ENCODE measurements around the gene OR4D1.
"Not testable (repeated sequence)": the region's sequence is repeated elsewhere in the genome, so short reads cannot be mapped to it uniquely, and the experiment has no call there.

Gene OR4D1

DNA sequence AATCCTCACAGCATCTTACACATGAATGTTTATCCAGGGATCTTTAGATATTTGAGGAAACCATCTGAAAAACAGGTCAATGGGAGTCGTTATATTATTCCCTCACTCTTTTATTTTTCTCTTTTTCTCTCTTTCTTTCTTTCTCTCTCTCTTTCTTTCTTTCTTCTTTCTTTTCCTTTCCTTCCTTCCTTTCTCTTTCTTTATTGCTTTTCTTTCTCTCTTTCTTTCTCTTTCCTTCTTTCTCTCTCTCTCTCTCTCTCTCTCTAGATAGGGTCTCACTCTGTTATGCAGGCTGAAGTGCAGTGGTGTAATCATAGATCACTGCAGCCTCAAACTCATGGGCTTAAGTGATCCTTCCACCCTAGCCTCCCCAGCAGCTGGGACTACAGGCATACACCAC lies 20.3 kb upstream of the OR4D1 start:
- DNase-seq: no peak
- ChIA-PET CTCF (no interaction called here), POLR2A (no interaction called here)
- H3K27me3 ChIP-seq (replicated peaks in 2 of 5; ENCODE audit: control insufficient read depth in 4 of 5, insufficient read depth in 5 of 5, low read length in 4 of 5): peaks cover 0 to 11% (median 0%) of the 10 kb centered on the region in 5 experiments
- no peaks in the 10 kb centered on the region for H3K36me3 ChIP-seq (ENCODE audit: control insufficient read depth in 4 of 4, insufficient read depth in 4 of 4, low read length in 3 of 4)
- no peak overlapping the region for H3K27ac ChIP-seq (ENCODE audit: insufficient read depth in 1 of 2, low read depth in 1 of 2, low read length in 2 of 2, poor library complexity in 1 of 2, severe bottlenecking in 2 of 2)
- no peaks in the 10 kb centered on the region for H3K4me1 ChIP-seq (ENCODE audit: control extremely low read depth in 1 of 4, control insufficient read depth in 4 of 4, insufficient read depth in 4 of 4, low read length in 3 of 4)
- H3K4me3 ChIP-seq (ENCODE audit: control insufficient read depth in 1 of 7, extremely low read depth in 1 of 7, insufficient read depth in 4 of 7, low read depth in 2 of 7, low read length in 6 of 7): no peak overlapping the region
- H3K9me3 ChIP-seq (ENCODE audit: control extremely low read depth in 1 of 5, control insufficient read depth in 4 of 5, insufficient read depth in 2 of 5, low read depth in 1 of 5, low read length in 4 of 5): no peaks in the 10 kb centered on the region
- WGBS (ENCODE audit: insufficient coverage): 58% methylated on average over 1 of the region's 1 CpG

DNA sequence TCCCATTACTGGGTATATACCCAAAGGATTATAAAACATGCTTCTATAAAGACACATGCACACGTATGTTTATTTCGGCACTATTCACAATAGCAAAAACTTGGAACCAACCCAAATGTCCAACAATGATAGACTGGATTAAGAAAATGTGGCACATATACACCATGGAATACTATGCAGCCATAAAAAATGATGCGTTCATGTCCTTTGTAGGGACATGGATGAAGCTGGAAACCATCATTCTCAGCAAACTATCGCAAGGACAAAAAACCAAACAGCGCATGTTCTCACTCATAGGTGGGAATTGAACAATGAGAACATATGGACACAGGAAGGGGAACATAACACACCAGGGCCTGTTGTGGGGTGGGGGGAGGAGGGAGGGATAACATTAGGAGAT lies 15.5 kb upstream of the OR4D1 start:
- H3K4me3 ChIP-seq (ENCODE audit: control insufficient read depth in 1 of 7, extremely low read depth in 1 of 7, insufficient read depth in 4 of 7, low read depth in 2 of 7, low read length in 6 of 7); H3K27me3 ChIP-seq (replicated peaks in 2 of 5; ENCODE audit: control insufficient read depth in 4 of 5, insufficient read depth in 5 of 5, low read length in 4 of 5); H3K27ac ChIP-seq (ENCODE audit: insufficient read depth in 1 of 2, low read depth in 1 of 2, low read length in 2 of 2, poor library complexity in 1 of 2, severe bottlenecking in 2 of 2); POLR2A ChIA-PET; CTCF ChIA-PET; H3K9me3 ChIP-seq (ENCODE audit: control extremely low read depth in 1 of 5, control insufficient read depth in 4 of 5, insufficient read depth in 2 of 5, low read depth in 1 of 5, low read length in 4 of 5); H3K4me1 ChIP-seq (ENCODE audit: control extremely low read depth in 1 of 4, control insufficient read depth in 4 of 4, insufficient read depth in 4 of 4, low read length in 3 of 4); H3K36me3 ChIP-seq (ENCODE audit: control insufficient read depth in 4 of 4, insufficient read depth in 4 of 4, low read length in 3 of 4); DNase-seq: not testable (repeated sequence)
- WGBS (ENCODE audit: insufficient coverage): no CpG with 5 or more reads among the region's 5 CpGs

DNA sequence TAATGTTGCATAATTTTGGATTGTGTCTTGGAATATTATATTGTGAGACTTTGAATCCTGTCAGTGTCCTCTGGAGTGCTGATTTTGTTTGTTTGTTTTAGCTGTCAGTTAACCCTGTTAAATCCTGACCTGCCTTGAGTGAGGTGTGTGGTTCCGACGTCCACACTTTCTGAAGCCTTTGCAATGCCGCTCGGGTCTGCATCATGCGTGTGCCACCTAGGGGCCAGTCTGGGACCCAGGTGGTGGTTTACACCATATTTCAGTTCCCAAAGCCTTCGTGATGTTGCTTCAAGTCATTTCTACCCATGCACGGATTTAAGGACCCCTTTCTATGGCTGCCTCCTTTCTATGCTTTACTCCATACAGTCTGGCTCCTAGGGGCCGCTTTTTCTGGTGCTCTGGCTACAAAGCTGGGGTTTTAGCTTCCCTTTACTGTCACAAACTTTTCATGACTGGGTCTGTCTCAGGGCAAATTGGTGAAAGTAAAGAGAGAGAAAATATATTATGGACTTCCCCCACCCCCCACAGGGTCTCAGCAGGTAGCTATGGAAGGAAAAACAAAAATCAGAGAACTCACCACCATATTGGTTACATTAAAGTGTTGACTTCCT lies 11.4 kb upstream of the OR4D1 start:
- H3K36me3 ChIP-seq (ENCODE audit: control insufficient read depth in 4 of 4, insufficient read depth in 4 of 4, low read length in 3 of 4): no peaks in the 10 kb centered on the region
- ChIA-PET POLR2A (no interaction called here), CTCF (interaction anchor here (0.6 to 2.1 kb wide), 10 partner anchors 8 to 36 kb away, joined by 3 to 8 read pairs (median 4); no protein-coding TSS in a partner anchor)

DNA sequence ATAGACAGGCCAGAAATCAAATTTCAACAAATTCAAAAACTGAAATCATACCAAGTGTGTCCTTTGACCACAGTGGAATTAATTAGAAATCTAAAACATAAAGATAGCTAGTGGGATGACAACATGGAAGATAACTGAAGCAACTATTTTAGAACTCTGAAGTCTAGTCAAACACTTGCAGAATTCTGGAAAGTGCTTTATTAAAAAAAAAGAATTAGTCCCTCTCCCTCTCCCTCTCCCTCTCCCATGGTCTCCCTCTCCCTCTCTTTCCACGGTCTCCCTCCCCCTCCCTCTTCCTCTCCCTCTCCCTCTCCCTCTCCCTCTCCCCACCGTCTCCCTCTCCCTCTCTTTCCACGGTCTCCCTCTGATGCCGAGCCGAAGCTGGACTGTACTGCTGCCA lies 6.7 kb upstream of the OR4D1 start:
- peaks cover 0 to 3% (median 0%) of the 10 kb centered on the region in 4 experiments for H3K4me1 ChIP-seq (ENCODE audit: control extremely low read depth in 1 of 4, control insufficient read depth in 4 of 4, insufficient read depth in 4 of 4, low read length in 3 of 4)
- no peak overlapping the region for H3K27ac ChIP-seq (ENCODE audit: insufficient read depth in 1 of 2, low read depth in 1 of 2, low read length in 2 of 2, poor library complexity in 1 of 2, severe bottlenecking in 2 of 2)
- no peak for DNase-seq
- POLR2A ChIA-PET: no interaction called here
- H3K9me3 ChIP-seq (ENCODE audit: control extremely low read depth in 1 of 5, control insufficient read depth in 4 of 5, insufficient read depth in 2 of 5, low read depth in 1 of 5, low read length in 4 of 5): peaks cover 0 to 29% (median 12%) of the 10 kb centered on the region in 5 experiments
- no peaks in the 10 kb centered on the region for H3K36me3 ChIP-seq (ENCODE audit: control insufficient read depth in 4 of 4, insufficient read depth in 4 of 4, low read length in 3 of 4)
- no CpG with 5 or more reads among the region's 5 CpGs for WGBS (ENCODE audit: insufficient coverage)
- CTCF ChIA-PET: no interaction called here
- H3K4me3 ChIP-seq (ENCODE audit: control insufficient read depth in 1 of 7, extremely low read depth in 1 of 7, insufficient read depth in 4 of 7, low read depth in 2 of 7, low read length in 6 of 7): no peak overlapping the region
- H3K27me3 ChIP-seq (replicated peaks in 2 of 5; ENCODE audit: control insufficient read depth in 4 of 5, insufficient read depth in 5 of 5, low read length in 4 of 5): peaks cover 0 to 5% (median 2%) of the 10 kb centered on the region in 5 experiments

More for the DNA sequence above, 11.4 kb upstream of the OR4D1 start:
- H3K27me3 ChIP-seq (replicated peaks in 2 of 5; ENCODE audit: control insufficient read depth in 4 of 5, insufficient read depth in 5 of 5, low read length in 4 of 5): peaks cover 0 to 8% (median 4%) of the 10 kb centered on the region in 5 experiments
- no peak overlapping the region for H3K4me3 ChIP-seq (ENCODE audit: control insufficient read depth in 1 of 7, extremely low read depth in 1 of 7, insufficient read depth in 4 of 7, low read depth in 2 of 7, low read length in 6 of 7)
- peaks cover 0 to 3% (median 0%) of the 10 kb centered on the region in 4 experiments for H3K4me1 ChIP-seq (ENCODE audit: control extremely low read depth in 1 of 4, control insufficient read depth in 4 of 4, insufficient read depth in 4 of 4, low read length in 3 of 4)
- H3K27ac ChIP-seq (ENCODE audit: insufficient read depth in 1 of 2, low read depth in 1 of 2, low read length in 2 of 2, poor library complexity in 1 of 2, severe bottlenecking in 2 of 2): no peak overlapping the region
- 65% methylated on average over 6 of the region's 8 CpGs for WGBS (ENCODE audit: insufficient coverage)
- H3K9me3 ChIP-seq (ENCODE audit: control extremely low read depth in 1 of 5, control insufficient read depth in 4 of 5, insufficient read depth in 2 of 5, low read depth in 1 of 5, low read length in 4 of 5): peaks cover 0 to 4% (median 0%) of the 10 kb centered on the region in 5 experiments
- no peak for DNase-seq

DNA sequence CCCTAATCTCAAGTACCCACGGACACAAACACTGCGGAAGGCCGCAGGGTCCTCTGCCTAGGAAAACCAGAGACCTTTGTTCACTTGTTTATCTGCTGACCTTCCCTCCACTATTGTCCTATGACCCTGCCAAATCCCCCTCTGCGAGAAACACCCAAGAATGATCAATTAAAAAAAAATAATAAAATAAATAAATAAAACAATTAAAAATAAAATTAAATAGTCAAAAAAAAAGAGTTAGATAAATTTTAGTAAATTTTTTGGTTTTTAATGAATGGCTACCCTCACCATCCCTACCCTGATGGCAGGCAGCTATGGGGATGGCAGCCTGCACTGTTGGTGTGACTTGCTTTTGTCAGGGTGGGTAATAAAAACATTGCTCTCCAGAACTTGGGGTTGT lies 4.8 kb upstream of the OR4D1 start:
- H3K36me3 ChIP-seq (ENCODE audit: control insufficient read depth in 4 of 4, insufficient read depth in 4 of 4, low read length in 3 of 4); CTCF ChIA-PET; POLR2A ChIA-PET; H3K27me3 ChIP-seq (replicated peaks in 2 of 5; ENCODE audit: control insufficient read depth in 4 of 5, insufficient read depth in 5 of 5, low read length in 4 of 5); DNase-seq; H3K4me3 ChIP-seq (ENCODE audit: control insufficient read depth in 1 of 7, extremely low read depth in 1 of 7, insufficient read depth in 4 of 7, low read depth in 2 of 7, low read length in 6 of 7); H3K4me1 ChIP-seq (ENCODE audit: control extremely low read depth in 1 of 4, control insufficient read depth in 4 of 4, insufficient read depth in 4 of 4, low read length in 3 of 4); H3K27ac ChIP-seq (ENCODE audit: insufficient read depth in 1 of 2, low read depth in 1 of 2, low read length in 2 of 2, poor library complexity in 1 of 2, severe bottlenecking in 2 of 2): not testable (repeated sequence)
- H3K9me3 ChIP-seq (ENCODE audit: control extremely low read depth in 1 of 5, control insufficient read depth in 4 of 5, insufficient read depth in 2 of 5, low read depth in 1 of 5, low read length in 4 of 5): peaks cover 0 to 37% (median 12%) of the 10 kb centered on the region in 5 experiments
- no CpG with 5 or more reads among the region's 4 CpGs for WGBS (ENCODE audit: insufficient coverage)

DNA sequence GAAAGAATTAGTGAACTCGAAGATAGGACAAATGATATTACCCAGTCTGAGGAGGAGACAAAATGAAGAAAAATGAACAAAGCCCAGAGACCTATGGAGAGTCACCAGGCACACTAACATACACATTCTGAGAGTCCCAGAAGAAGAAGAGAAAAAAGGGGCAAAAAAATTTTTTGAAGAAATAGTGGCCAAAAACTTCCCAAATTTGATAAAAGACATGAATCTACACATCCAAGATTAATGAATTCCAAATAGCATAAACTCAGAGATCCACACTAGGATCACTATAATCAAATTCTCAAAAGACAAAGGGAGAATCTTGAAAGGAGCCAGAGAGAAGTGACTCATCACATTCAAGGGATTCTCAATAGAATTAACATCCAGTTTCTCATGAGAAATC lies 3.4 kb upstream of the OR4D1 start:
- Histone ChIP-seq H3K9me3 (ENCODE audit: control extremely low read depth in 1 of 5, control insufficient read depth in 4 of 5, insufficient read depth in 2 of 5, low read depth in 1 of 5, low read length in 4 of 5) (peaks cover 0 to 37% (median 12%) of the 10 kb centered on the region in 5 experiments), H3K4me1 (ENCODE audit: control extremely low read depth in 1 of 4, control insufficient read depth in 4 of 4, insufficient read depth in 4 of 4, low read length in 3 of 4) (no peaks in the 10 kb centered on the region), H3K4me3 (ENCODE audit: control insufficient read depth in 1 of 7, extremely low read depth in 1 of 7, insufficient read depth in 4 of 7, low read depth in 2 of 7, low read length in 6 of 7) (no peak overlapping the region), H3K27me3 (replicated peaks in 2 of 5; ENCODE audit: control insufficient read depth in 4 of 5, insufficient read depth in 5 of 5, low read length in 4 of 5) (no peaks in the 10 kb centered on the region), H3K27ac (ENCODE audit: insufficient read depth in 1 of 2, low read depth in 1 of 2, low read length in 2 of 2, poor library complexity in 1 of 2, severe bottlenecking in 2 of 2) (no peak overlapping the region), H3K36me3 (ENCODE audit: control insufficient read depth in 4 of 4, insufficient read depth in 4 of 4, low read length in 3 of 4) (no peaks in the 10 kb centered on the region)
- ChIA-PET CTCF (interaction anchor here (0.8 kb wide), 1 partner anchor 9 kb away, joined by 4 read pairs; no protein-coding TSS in a partner anchor), POLR2A (no interaction called here)
- no CpG with 5 or more reads among the region's 1 CpG for WGBS (ENCODE audit: insufficient coverage)
- no peak for DNase-seq

DNA sequence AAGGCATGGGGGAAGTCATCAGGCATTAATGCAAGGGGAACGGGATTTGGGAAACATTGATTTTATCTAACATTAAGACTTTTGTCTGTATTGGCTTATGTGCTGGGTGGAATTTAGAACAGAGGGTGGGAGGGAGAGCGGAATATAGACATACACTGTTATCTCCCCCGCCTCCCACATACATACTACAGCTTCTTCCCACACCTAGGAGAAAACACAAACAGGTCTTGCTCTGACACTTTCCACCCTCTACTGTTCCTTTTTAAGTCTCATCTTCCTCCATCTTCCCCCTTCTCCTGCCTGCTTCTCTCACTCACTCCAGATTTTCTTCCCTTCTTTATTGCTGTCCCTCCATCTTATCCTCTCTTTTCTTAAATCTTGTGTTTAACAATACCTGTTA lies 425 bp downstream of the OR4D1 start:
- H3K9me3 ChIP-seq (ENCODE audit: control extremely low read depth in 1 of 5, control insufficient read depth in 4 of 5, insufficient read depth in 2 of 5, low read depth in 1 of 5, low read length in 4 of 5): peaks cover 0 to 35% (median 12%) of the 10 kb centered on the region in 5 experiments
- H3K27me3 ChIP-seq (replicated peaks in 2 of 5; ENCODE audit: control insufficient read depth in 4 of 5, insufficient read depth in 5 of 5, low read length in 4 of 5): peaks cover 0 to 2% (median 0%) of the 10 kb centered on the region in 5 experiments
- ChIA-PET POLR2A (no interaction called here), CTCF (no interaction called here)
- no peak for DNase-seq
- H3K4me1 ChIP-seq (ENCODE audit: control extremely low read depth in 1 of 4, control insufficient read depth in 4 of 4, insufficient read depth in 4 of 4, low read length in 3 of 4): peaks cover 5 to 16% (median 13%) of the 10 kb centered on the region in 4 experiments
- H3K36me3 ChIP-seq (ENCODE audit: control insufficient read depth in 4 of 4, insufficient read depth in 4 of 4, low read length in 3 of 4): no peaks in the 10 kb centered on the region
- no peak overlapping the region for H3K27ac ChIP-seq (ENCODE audit: insufficient read depth in 1 of 2, low read depth in 1 of 2, low read length in 2 of 2, poor library complexity in 1 of 2, severe bottlenecking in 2 of 2)
- no peak overlapping the region for H3K4me3 ChIP-seq (ENCODE audit: control insufficient read depth in 1 of 7, extremely low read depth in 1 of 7, insufficient read depth in 4 of 7, low read depth in 2 of 7, low read length in 6 of 7)
- 100% methylated on average over 1 of the region's 3 CpGs for WGBS (ENCODE audit: insufficient coverage)
